Fibroblast of skin of left quadriceps (primary cell): ENCODE data around the gene ITPRIPL2.

ENCODE experiments used
- DNase-seq, 2 experiments: peaks; one replicate each; pipeline ENCODE4 v3.0.0-alpha.2; 2013; ENCODE audit warnings: low read depth in 2 of 2

ITPRIPL2 gene

DNA sequence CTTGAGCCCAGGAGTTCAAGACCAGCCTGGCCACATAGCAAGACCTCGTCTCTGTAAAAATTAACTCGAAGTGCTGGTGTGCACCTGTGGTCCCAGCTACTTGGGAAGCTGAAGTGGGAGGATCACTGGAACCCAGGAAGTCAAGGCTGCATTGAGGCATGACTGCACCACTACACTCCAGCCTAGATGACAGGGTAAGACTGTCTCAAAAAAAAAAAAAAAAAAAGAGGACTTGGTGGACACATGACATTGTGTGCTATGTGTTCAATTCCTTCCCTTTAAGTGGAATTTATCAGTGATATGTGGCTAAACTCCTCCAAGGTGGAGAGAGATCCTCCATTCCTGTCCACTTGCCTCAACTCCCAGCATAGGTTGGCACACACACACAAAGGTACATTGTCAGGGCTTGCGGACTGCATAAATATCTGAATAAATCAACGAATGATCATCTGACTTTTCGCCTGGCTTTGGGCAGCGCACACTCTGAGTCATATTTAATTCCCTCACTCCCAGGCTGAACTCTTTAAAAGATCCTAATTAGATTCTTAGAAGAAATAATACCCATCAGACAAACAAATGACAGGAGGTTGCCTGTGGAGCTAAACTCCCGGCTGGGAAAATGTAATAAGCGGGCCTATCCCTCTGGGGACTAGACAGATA lies 29.3 kb downstream of the ITPRIPL2 start:
- DNase-seq, result no peak

DNA sequence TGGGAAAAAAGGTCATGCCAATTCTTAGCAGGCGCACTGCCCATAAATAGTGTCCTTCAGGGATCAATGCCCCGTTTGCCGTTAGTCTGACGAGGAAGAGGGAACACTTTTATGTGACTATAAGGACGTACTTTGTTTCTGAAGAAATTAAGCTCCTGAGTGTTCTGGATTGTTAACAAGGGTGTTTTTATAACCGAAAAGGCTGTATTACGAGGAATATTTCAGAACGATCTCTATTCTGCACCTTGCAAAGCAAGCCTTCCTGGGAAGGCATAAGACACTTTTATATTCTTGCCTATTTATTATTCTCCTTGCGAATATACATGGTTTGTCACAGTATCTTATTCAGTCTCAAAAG lies 29.8 kb downstream of the ITPRIPL2 start:
- DNase-seq, result no peak

DNA sequence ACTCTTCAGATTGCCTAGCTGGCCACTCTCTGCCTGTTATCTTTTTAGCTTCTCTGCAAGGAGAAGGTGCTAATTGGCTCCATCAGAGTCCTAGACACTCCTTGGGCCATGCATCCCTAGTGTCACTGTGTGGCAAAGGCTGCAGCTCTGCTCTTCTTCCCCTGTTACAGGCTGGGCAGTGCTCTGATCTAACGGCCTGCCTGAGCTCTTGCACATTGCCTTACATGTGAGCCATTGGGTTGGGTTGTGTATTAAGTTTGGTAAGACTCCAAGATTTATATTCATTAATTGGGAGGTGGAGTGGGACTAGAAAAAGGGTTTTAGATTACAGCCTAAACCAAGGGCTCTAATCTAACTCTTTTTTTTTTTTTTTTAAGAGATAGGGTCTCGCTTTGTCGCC lies 31.2 kb downstream of the ITPRIPL2 start:
- no peak for DNase-seq

DNA sequence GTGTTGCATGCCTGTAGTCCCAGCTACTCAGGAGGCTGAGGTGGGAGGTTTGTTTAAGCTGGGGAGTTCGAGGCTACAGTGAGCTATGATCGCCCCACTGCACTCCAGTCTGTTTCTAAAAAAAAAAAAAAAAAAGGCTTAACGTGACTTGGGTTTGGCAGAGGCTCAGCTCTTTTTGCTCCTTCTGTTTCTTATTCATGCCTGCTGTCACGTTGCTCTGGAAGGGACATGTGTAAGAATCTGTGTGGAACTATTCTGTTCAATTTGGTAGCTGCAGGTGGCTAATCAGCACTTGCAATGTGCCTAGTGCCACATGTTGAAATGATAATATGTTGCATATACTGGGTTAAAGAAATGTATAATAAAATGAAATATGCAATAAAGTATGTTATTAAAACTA lies 33.4 kb downstream of the ITPRIPL2 start:
- no peak for DNase-seq

DNA sequence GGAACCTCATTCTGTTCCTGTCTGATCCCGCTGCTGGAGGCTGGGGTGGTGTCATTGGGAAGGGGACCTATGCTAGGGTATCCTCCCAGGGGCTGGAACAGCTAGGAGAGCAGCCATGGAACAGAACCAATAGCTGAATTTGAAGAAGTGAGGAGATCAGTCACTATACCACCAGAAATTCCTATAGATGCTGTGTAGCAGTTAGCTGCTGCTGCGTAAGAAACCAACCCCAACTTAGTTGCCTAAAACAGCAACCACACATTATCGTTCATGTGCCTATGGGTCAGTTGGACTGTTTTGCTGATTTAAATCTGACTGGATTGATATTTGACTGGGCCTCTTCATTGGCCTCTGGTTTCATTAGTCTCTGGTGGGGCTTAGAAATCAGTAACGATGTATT lies 33.9 kb downstream of the ITPRIPL2 start:
- DNase-seq, result no peak

DNA sequence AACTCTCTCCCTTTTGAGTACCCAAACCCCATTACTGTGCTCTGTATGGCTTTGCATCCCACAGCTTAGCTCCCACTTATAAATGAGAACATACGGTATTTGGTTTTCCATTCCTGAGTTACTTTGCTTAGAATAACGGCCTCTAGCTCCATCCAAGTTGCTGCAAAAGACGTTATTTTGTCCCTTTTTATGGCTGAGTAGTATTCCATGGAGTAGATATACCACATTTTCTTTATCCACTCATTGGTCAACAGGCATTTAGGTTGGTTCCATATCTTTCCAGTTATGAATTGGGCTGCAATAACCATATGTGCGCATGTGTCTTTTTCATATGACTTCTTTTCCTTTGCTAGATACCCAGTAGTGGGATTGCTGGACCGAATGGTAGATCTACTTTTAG lies 34.4 kb downstream of the ITPRIPL2 start:
- no peak for DNase-seq

DNA sequence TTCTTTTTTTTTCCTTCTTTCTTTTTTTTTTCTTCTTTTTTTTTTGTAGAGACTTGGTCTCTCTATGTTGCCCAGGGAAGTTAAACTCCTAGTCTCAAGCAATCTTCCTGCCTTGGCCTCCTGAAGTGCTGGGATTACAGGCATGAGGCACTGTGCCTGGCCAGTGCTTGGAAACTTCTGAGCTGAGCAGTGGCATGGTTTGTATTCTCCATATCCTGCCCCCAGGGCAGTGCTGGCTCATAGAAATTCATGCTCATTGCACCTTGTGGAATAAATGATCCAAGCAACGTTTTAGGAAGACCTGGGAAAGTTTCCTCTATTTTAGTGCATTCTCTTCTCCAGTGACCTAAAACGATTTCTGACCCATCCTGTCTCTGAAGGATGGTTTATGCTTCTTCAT lies 37.5 kb downstream of the ITPRIPL2 start:
- no peak for DNase-seq

DNA sequence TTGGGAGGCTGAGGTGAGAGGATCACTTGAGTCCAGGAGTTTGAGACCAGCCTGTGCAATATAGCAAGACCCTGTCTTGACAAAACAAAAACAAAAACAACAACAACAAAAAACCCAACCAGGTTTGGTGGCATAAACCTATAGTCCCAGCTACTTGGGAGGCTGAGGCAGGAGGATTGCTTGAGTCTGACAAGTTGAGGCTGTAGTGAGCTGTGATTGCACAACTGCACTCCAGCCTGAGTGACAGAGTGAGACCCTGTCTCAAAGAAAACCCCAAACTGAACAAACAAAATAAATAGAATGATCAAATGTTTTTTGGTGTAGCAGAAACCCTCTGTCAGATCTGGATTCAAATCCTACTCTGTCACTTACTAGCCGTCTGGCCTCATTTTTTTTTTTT lies 38.3 kb downstream of the ITPRIPL2 start:
- no peak for DNase-seq

DNA sequence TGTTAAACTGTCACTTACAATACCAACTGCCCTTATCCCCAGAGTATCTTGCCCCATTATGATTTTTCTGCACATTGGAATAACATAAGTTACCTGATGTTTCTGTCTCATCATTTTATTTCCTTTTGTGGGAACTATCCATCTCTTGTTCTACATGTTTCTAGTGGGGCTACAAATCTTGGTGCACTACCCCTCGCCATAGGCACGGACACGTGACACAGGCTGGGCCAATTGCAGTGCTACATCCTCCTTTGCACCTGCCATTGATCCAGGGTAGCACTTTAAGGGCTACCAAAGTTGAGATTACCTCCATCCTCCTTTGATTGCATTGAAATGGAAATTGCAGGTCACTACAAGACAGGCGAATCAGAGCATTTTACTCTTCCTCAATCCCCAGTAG lies 40.1 kb downstream of the ITPRIPL2 start:
- no peak for DNase-seq

DNA sequence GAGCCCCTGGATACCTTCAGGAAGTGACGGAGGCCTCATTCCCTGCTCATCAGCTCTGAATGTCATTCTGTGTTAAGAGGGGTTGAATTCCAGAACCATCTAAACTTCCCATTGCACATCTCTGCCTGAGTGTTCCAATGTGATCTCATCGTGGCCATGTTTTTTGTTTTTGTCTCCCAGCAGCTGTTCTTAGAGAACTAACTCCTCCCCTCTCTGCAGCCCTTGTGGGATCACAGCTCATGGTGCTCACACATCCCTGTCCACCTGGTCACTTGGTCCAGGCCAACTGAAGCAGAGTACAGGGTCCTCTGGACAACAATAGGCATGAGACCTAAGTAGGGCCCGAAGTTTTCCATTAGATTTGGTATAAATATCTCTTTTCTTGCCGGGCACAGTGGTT lies 48.3 kb downstream of the ITPRIPL2 start:
- DNase-seq, result no peak

DNA sequence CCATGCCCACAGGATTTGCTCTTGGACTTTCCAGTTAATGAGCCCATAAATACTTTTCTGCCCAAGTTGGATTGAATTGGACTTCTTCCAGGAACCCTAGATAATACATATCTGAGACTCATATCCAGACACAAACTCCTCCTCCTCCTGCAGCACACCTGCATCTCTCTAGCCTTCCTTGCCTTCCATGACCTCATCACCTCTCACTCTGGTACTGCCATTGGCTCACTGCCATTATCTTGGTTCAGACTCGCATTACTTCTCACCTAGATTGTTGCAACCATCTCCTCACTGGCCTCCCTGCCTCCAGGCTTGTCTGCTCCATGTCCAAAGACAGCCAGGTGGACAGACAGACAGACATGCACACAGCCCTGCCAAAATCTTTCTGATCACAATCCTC lies 49.5 kb downstream of the ITPRIPL2 start:
- DNase-seq, result no peak

DNA sequence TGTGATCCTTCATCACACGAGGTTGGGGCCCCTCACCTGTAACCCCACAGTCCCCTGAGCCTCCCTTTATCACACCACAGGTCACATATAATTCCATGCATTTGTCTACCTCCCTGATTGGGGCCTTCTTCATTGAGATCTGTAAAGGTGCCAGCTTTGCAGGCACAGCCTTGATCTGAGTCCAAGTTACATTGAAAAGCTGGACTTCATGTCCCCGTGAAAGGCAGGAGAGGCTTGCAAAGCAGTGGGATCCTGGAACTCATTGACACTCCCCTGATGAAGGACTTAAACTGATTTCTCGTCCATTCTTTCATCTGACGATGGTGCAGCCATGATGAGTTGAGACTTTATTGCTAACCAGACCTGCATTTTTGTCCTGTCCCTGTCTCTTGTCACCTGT lies 50.5 kb downstream of the ITPRIPL2 start:
- no peak for DNase-seq

DNA sequence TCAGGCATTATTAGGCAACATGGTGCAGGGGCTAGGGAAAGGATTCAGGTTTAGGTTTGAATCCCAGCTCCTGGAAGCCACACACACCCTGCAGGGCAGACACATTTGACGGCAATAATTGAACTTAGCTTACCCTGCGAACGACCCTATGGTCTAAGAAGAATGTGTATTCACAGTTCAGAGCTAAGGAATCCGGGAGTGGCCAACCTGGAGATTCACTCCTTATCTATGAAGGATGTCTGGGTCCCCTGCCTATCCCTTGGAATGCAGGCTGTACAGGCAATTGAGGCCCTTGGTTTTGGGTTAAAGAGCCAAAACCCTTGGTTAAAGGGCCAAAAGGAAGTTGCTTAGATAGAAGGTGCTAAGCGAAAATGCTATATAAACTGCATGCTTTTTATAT lies 51.3 kb downstream of the ITPRIPL2 start:
- DNase-seq, result no peak

DNA sequence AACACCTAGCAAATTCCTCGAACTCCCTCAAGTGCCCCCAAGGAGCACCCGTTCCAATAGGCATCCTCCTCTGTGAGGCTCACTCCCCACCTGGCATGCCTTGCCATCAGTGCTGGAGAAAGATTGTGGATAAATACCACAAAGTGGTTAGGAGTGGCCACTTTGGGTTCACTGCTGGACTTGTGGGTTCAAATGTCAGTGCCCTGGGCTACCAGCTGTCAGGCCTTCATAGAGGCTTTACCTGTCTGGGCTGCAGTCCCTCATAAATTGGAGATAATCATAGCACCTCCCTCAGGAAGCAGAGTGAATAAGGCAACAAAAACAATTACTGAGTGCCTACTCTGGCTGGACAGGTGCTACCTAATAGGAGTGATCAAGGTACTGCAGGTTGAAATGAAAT lies 52.7 kb downstream of the ITPRIPL2 start:
- no peak for DNase-seq

DNA sequence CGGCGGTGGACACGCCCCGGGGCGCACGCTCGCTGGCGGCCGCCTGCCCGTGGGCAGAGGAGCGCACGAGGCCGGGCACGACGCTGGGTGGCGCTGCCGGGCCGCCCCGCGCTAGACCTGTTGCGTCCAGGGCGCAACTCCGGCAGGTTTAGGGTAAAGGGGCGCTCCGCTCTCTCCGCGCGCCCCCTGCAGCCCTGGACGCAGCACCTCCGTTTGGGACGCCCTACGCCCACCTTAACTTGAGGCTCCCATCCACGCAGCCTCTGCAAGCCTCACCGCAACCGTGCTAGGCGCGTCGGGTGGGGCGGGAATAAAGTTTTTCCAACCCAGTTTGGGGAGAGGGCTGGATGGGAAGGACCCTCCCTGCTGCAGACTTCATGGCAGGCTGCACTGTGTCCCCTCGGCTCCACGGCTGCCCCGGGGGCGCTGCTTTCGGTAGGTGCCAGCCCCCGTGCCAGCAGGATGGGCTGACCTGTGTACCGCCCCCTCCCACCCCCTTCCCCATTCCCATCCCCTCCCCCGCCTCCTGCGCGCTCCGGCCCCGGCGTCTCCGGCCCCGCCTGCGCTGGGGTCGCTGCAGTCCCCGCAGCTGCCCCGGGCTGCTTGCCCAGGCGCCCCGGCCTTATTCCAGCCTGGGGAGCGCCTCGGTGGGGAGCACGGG lies 54.1 kb downstream of the ITPRIPL2 start, which contains the start of gene SYT17:
Gene SYT17, plus strand, starts transcription at position 531 of the 661 bp plus-strand sequence. CDS start 407 bp downstream, outside the sequence.
- DNase-seq, result peak in 1 of 2 experiments; percentile 18

DNA sequence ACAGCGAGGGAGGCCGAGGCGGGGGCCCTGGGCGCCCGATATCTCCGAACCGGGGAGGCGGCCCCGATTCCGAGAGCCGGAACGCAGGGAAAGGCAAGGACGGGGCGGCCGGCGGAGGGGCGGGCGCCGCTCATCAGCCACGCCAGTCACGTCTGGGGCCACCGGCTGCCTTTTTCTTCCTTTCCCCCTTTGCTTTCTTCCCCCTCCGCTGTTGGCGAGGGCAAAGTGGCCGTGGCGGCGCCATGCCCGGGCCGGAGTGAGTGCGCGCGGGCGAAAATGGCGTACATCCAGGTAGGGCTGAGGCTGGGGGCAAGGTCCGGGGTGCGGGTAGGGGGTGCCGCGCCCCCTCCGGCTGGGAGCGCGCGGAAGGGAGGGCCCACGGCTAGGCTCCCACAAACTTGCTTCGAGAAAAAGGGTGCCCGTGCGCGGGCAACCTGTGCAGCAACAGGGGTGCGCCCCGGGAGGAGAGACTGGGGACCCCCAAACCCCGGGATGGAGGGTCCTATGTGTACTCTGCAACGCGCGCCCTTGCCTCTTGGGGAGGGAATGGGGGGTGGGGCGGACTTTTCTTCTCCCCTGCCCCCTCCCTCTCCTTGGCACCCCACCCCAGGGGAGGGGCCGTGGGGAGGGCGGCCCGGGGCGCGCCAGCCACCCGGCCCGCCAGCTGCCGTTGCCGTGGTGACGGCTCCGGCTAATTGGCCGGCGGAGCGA lies 54.8 kb downstream of the ITPRIPL2 start:
- no peak for DNase-seq

DNA sequence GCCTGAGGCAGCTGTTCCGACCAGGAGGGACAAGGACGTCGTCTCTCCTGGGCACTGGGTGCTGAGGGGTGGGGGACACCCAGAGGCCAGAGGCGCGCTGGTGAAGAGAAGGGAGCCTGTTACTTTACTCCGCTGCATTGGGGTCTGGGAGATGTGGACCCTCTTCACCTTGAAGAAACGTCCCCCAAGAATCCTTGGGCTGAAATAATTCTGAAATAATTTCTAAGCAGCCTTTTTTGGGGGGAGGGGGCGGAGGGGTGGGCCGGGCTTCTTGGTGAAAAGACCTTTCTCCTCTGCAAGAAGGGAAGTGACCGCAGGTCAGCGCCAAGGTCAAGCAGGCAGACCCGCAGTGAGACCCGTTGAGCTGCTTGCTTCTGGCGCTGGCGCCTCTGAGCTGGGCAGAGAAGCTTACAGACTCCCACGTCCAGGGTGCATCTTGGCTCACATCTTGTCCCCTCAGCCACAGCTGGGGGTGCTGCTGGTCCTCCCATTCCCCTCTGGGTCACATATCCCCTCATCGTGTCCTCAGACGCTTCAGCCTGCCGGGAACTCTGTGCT lies 55.4 kb downstream of the ITPRIPL2 start:
- DNase-seq, result no peak

DNA sequence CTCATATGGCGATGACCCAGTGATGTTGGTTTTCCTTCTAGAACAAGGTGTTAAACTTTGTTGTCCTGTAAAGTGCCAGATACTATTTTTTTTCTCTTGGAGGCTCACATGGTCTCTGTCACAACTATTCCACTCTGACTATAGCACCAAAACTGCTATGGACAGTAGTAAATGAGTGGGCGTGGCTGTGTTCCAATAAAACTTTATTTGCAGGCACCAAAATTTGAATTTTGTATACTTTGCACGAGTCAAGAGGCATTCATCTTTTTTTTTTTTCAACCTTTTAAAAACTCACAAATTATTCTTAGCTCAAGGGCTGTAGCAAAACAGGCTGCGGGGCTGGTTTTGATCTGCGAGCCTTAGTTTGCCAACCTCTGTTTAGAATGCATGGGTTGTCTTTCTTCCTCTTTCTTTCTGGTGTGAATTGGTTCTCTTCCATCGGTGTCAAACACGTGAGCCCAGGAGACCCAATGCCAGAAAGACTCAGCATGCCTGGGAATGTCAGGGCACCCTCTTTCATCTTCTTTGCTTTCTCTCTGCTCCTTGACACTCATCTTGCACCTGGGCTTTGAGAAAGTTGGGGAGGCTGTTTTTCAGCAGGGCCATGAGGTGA lies 56.4 kb downstream of the ITPRIPL2 start:
- no peak for DNase-seq
